SK-N-SH (cell line): Measurements from ENCODE around the gene RPH3AL. TPM values are rescaled to one million over a fixed set of nuclear protein-coding genes. Genes with fewer than 3 reads are reported as not detected.
"Not testable (repeated sequence)": the region's sequence is repeated elsewhere in the genome, so short reads cannot be mapped to it uniquely, and the experiment has no call there.

Experiments
- CTCF ChIA-PET: fragments of 300-600, 350-600 bp; formaldehyde crosslinking; extraction: SDS; loops from one replicate; lab custom pipeline; 2021; lab: Yijun Ruan, JAX
- POLR2A ChIA-PET: fragments of 350-600 bp; sonication (Branson Sonifier 250); formaldehyde crosslinking; extraction: SDS; loops from one replicate; lab custom pipeline; 2020; ENCODE audit warnings: antibody characterized with exemption, inconsistent platforms; lab: Yijun Ruan, JAX
- DNase-seq: peaks from one replicate; pipeline ENCODE4 v3.0.0; 2012
- H2AFZ ChIP-seq: fragments of 200-600 bp; sonication (generic); 2 replicates; pipeline ENCODE4 v1.8.1; 2016; ENCODE audit warnings: antibody characterized with exemption, mild to moderate bottlenecking, low read depth
- H3F3A ChIP-seq: fragments of 200-600 bp; sonication (generic); replicated peaks from 2 replicates; pipeline ENCODE3; 2016; ENCODE audit warnings: antibody characterized with exemption, mild to moderate bottlenecking; ENCODE audit not compliant: insufficient read depth
- H3K27ac ChIP-seq, 2 experiments: fragments of 200-500 bp in 1 of 2; fragments of 200-600 bp in 1 of 2; sonication (Bioruptor generic) in 1 of 2; sonication (generic), shearing (Covaris generic) in 1 of 2; 2 replicates each; pipeline versions ENCODE4 v1.5.1 to v1.6.1; 2014 to 2016; ENCODE audit warnings: low read depth in 2 of 2, inconsistent platforms in 1 of 2, low read length in 1 of 2, mild to moderate bottlenecking in 1 of 2, mixed read lengths in 1 of 2
- H3K27me3 ChIP-seq: fragments of 200-600 bp; sonication (generic), shearing (Covaris generic); 2 replicates; pipeline ENCODE4 v1.6.1; 2016; ENCODE audit warnings: mixed run types; ENCODE audit not compliant: insufficient read depth
- H3K36me3 ChIP-seq, 2 experiments: fragments of 200-500 bp in 1 of 2; fragments of 200-600 bp in 1 of 2; sonication (Bioruptor generic) in 1 of 2; sonication (generic) in 1 of 2; replicated peaks in 1 of 2; 2 replicates each; pipeline versions ENCODE3 to v1.5.1; 2014 to 2016; ENCODE audit warnings: low read length in 1 of 2, mild to moderate bottlenecking in 1 of 2; ENCODE audit not compliant: insufficient read depth in 2 of 2, control insufficient read depth in 1 of 2
- H3K4me1 ChIP-seq, 2 experiments: fragments of 200-500 bp in 1 of 2; fragments of 200-600 bp in 1 of 2; sonication (Bioruptor generic) in 1 of 2; sonication (generic), shearing (Covaris generic) in 1 of 2; 2 replicates each; pipeline versions ENCODE4 v1.5.1 to v1.6.1; 2014 to 2016; ENCODE audit warnings: low read depth in 1 of 2, low read length in 1 of 2, mixed run types in 1 of 2; ENCODE audit not compliant: insufficient read depth in 2 of 2, control insufficient read depth in 1 of 2
- H3K4me2 ChIP-seq: fragments of 200-600 bp; sonication (generic), shearing (Covaris generic); 2 replicates; pipeline ENCODE4 v1.6.1; 2017; ENCODE audit warnings: mixed run types
- H3K4me3 ChIP-seq, 2 experiments: fragments of 200-500 bp in 1 of 2; fragments of 200-600 bp in 1 of 2; sonication (Bioruptor generic) in 1 of 2; sonication (generic), shearing (Covaris generic) in 1 of 2; 2 replicates each; pipeline versions ENCODE4 v1.5.1 to v1.8.1; 2014 to 2016; ENCODE audit warnings: low read depth in 2 of 2, inconsistent platforms in 1 of 2, low read length in 1 of 2, mild to moderate bottlenecking in 1 of 2, mixed read lengths in 1 of 2, moderate library complexity in 1 of 2
- H3K79me2 ChIP-seq: fragments of 200-600 bp; sonication (generic); 2 replicates; pipeline ENCODE4 v1.8.1; 2017; ENCODE audit warnings: mild to moderate bottlenecking; ENCODE audit not compliant: insufficient read depth
- H3K9ac ChIP-seq: fragments of 200-600 bp; sonication (generic); 2 replicates; pipeline ENCODE4 v1.6.1; 2017; ENCODE audit warnings: mixed run types
- H3K9me2 ChIP-seq: fragments of 200-600 bp; sonication (generic); 2 replicates; pipeline ENCODE4 v1.6.1; 2017; ENCODE audit warnings: mixed run types
- H3K9me3 ChIP-seq: fragments of 200-600 bp; sonication (generic); 2 replicates; pipeline ENCODE4 v1.6.1; 2017; ENCODE audit warnings: mixed run types, mild to moderate bottlenecking, moderate library complexity
- H4K20me1 ChIP-seq: fragments of 200-600 bp; sonication (generic); 2 replicates; pipeline ENCODE4 v1.6.1; 2017; ENCODE audit warnings: mild to moderate bottlenecking, mixed run types; ENCODE audit not compliant: insufficient read depth
- EZH2phosphoT487 ChIP-seq: fragments of 200-600 bp; sonication (generic); IDR thresholded peaks from 2 replicates; pipeline ENCODE4 v1.6.1; 2017; ENCODE audit warnings: low read depth, mixed run types, mild to moderate bottlenecking, antibody characterized with exemption, moderate library complexity, borderline replicate concordance
- FOSL2 ChIP-seq: IDR thresholded peaks from 2 replicates; pipeline ENCODE4 v1.4.0; 2012; ENCODE audit warnings: low read depth, mild to moderate bottlenecking, moderate library complexity, borderline replicate concordance
- RAD21 ChIP-seq: IDR thresholded peaks from 2 replicates; pipeline ENCODE4 v1.6.1; 2012; ENCODE audit warnings: mild to moderate bottlenecking, low read length
- WGBS: methylation state at CpG from one replicate; pipeline ENCODE4 v1.1.6; 2017; ENCODE audit warnings: low lambda C conversion rate; 5-methylcytosine and 5-hydroxymethylcytosine counted together
- polyA plus RNA-seq, 3 experiments: library from polyadenylated mRNA; depleted of rRNA; stranded (reverse); fragments of >200 nt; gene quantifications; 2 replicates each; pipeline ENCODE4 v1.2.3, GENCODE V29; 2012
- TF ChIP-seq, protein P1 (sequence below): IDR thresholded peaks from 2 replicates; pipeline ENCODE4 v1.4.0; 2012; ENCODE audit warnings: low read depth, borderline replicate concordance

Gene RPH3AL
- polyA plus RNA-seq, 1 of the 3 experiments (the other 2 are of a cell fraction): 2.9 TPM

DNA sequence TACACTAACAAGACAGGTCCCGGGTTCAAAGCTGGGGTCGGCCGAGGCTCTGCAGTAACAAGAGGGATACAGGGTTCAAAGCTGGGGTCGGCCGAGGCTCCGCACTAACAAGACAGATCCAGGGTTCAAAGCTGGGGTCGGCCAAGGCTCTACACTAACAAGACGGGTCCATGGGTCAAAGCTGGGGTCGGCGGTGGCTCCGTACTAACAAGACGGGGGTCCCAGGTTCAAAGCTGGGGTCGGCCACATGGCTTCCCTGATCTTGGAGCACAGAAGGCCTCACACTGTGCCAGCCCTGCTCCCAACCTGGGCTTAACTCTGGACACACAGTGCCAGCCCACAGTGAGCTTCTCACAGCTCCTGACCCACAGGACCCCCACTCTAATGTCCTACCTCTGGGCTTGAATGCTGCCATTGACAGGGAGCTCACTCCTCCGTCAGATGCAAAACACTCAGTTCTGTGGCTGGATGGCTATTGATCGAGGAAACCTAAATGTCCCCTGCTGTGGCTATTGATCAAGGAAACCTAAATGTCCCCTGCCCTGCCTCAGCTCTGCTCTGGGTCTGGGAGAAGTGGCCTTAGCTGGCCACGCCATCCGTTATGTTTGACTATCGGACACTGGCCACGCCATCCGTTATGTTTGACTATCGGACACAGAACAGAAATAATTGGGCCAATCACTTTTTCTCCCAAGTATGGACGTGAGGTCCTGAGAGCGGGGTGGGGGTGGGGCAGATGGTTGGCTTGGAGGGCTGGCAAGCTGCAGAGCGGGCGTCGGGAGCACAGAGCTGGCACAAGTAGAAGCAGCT lies 116.6 kb downstream of the RPH3AL start (continued):
- TF ChIP-seq, protein P1, sequence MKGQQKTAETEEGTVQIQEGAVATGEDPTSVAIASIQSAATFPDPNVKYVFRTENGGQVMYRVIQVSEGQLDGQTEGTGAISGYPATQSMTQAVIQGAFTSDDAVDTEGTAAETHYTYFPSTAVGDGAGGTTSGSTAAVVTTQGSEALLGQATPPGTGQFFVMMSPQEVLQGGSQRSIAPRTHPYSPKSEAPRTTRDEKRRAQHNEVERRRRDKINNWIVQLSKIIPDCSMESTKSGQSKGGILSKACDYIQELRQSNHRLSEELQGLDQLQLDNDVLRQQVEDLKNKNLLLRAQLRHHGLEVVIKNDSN: no peak
- no peak for TF ChIP-seq RAD21
- TF ChIP-seq FOSL2: no peak
- no peak for TF ChIP-seq EZH2phosphoT487

DNA sequence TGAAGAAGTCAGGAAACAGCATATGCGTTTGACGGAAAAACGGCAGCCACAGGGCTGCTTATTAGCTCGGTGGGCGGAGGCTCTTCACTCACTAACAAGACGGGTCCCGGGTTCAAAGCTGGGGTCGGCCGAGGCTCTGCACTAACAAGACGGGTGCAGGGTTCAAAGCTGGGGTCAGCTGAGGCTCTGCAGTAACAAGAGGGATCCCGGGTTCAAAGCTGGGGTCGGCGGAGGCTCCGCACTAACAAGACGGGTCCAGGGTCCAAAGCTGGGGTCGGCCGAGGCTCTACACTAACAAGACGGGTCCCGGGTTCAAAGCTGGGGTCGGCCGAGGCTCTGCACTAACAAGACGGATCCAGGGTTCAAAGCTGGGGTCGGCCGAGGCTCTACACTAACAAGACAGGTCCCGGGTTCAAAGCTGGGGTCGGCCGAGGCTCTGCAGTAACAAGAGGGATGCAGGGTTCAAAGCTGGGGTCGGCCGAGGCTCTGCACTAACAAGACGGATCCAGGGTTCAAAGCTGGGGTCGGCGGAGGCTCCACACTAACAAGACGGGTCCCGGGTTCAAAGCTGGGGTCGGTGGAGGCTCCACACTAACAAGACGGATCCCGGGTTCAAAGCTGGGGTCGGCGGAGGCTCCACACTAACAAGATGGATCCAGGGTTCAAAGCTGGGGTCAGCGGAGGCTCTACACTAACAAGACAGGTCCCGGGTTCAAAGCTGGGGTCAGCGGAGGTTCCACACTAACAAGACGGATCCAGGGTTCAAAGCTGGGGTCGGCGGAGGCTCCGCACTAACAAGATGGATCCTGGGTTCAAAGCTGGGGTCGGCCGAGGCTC lies 117.4 kb downstream of the RPH3AL start:
- H3K4me2 ChIP-seq, DNase-seq, CTCF ChIA-PET: not testable (repeated sequence)

DNA sequence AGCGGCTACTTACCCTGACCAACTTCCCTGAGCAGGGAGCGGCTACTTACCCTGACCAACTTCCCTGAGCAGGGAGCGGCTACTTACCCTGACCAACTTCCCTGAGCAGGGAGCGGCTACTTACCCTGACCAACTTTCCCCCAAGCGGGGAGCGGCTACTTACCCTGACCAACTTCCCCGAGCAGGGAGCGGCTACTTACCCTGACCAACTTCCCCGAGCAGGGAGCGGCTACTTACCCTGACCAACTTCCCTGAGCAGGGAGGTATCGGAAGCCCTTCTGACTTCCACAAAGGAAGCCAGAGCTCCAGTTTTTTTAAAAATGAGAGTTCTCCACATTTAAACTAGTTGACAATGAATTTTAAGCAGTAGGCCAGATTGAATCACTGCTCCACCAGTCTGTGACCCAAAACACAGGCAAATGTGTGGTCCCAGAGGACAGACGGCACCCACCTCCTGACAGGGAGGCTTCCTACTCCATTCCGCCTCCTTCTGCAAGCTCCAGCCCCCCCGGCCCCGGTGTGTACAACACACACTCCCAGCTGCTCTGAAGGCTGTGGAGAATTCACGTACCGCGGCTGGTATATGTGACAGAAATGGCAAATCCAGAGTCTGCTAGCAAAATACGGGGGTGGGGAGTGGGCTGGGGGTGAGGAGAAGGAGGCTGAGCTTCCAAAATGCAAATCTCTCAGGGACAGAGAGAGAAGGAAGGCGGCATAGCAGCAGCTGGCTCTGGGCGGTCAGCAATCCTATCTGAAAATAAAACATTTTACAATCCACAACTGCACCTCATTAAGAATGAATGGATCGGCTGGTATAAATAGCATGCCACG lies 118.2 kb downstream of the RPH3AL start:
- H3K36me3 ChIP-seq, H3K4me3 ChIP-seq, H3K4me2 ChIP-seq, H3K9me2 ChIP-seq, H3K27me3 ChIP-seq, H2AFZ ChIP-seq, H3K27ac ChIP-seq, H3K4me1 ChIP-seq, H4K20me1 ChIP-seq, H3K9ac ChIP-seq, H3K79me2 ChIP-seq, CTCF ChIA-PET, H3K9me3 ChIP-seq, H3F3A ChIP-seq, DNase-seq, POLR2A ChIA-PET: not testable (repeated sequence)
- 78% methylated on average over 19 of the region's 23 CpGs for WGBS

More for the DNA sequence above, 117.4 kb downstream of the RPH3AL start:
- H3K36me3 ChIP-seq, H3K9me3 ChIP-seq, H3F3A ChIP-seq, H3K27me3 ChIP-seq, H3K79me2 ChIP-seq, H2AFZ ChIP-seq, H3K9ac ChIP-seq, H3K4me1 ChIP-seq, H3K4me3 ChIP-seq, H3K9me2 ChIP-seq, POLR2A ChIA-PET, H3K27ac ChIP-seq, H4K20me1 ChIP-seq: not testable (repeated sequence)
- 86% methylated on average over 39 of the region's 48 CpGs for WGBS
